MM.1S (cell line): ENCODE measurements around the gene OR4C5.
"Not testable (repeated sequence)": the region's sequence is repeated elsewhere in the genome, so short reads cannot be mapped to it uniquely, and the experiment has no call there.

Source experiments
- DNase-seq: peaks from one replicate; pipeline ENCODE4 v3.0.0-alpha.2; 2015
- H2AFZ ChIP-seq: fragments of 300-600 bp; sonication (generic); 2 replicates; pipeline ENCODE4 v1.6.0; 2016; ENCODE audit warnings: antibody characterized with exemption, low read length
- H3F3A ChIP-seq: fragments of 300-600 bp; sonication (generic); 2 replicates; pipeline ENCODE4 v1.6.1; 2016; ENCODE audit warnings: mild to moderate bottlenecking, antibody characterized with exemption, low read length, moderate library complexity, mixed read lengths; ENCODE audit not compliant: insufficient read depth
- H3K27ac ChIP-seq: fragments of 300-600 bp; sonication (generic); 2 replicates; pipeline ENCODE4 v1.5.1; 2016; ENCODE audit warnings: mild to moderate bottlenecking, low read length
- H3K27me3 ChIP-seq: fragments of 300-600 bp; sonication (generic); replicated peaks from 2 replicates; pipeline ENCODE4 v1.6.0; 2016; ENCODE audit warnings: low read length; ENCODE audit not compliant: insufficient read depth
- H3K36me3 ChIP-seq: fragments of 300-600 bp; sonication (generic); replicated peaks from 2 replicates; pipeline ENCODE4 v1.6.1; 2016; ENCODE audit warnings: mild to moderate bottlenecking, low read length, mixed read lengths; ENCODE audit not compliant: insufficient read depth
- H3K4me1 ChIP-seq: fragments of 300-600 bp; sonication (generic); 2 replicates; pipeline ENCODE4 v1.6.1; 2016; ENCODE audit warnings: low read length, mixed read lengths
- H3K4me2 ChIP-seq: fragments of 300-600 bp; sonication (generic); 2 replicates; pipeline ENCODE4 v1.6.0; 2016; ENCODE audit warnings: low read depth, low read length
- H3K4me3 ChIP-seq: fragments of 300-600 bp; sonication (generic); 2 replicates; pipeline ENCODE4 v1.5.1; 2016; ENCODE audit warnings: low read length, mixed read lengths
- H3K79me2 ChIP-seq: fragments of 300-600 bp; sonication (generic); 2 replicates; pipeline ENCODE4 v1.6.1; 2016; ENCODE audit warnings: mixed run types, low read length, mixed read lengths
- H3K9ac ChIP-seq: fragments of 300-600 bp; sonication (generic); 2 replicates; pipeline ENCODE4 v1.6.1; 2016; ENCODE audit warnings: low read length, mixed read lengths
- H3K9me2 ChIP-seq: fragments of 300-600 bp; sonication (generic); replicated peaks from 2 replicates; pipeline ENCODE4 v1.6.1; 2016; ENCODE audit warnings: mild to moderate bottlenecking, low read length, mixed read lengths; ENCODE audit not compliant: insufficient read depth
- H3K9me3 ChIP-seq: fragments of 300-600 bp; sonication (generic); replicated peaks from 2 replicates; pipeline ENCODE4 v1.6.1; 2016; ENCODE audit warnings: mild to moderate bottlenecking, low read length, mixed read lengths; ENCODE audit not compliant: insufficient read depth
- H4K20me1 ChIP-seq: fragments of 300-600 bp; sonication (generic); 2 replicates; pipeline ENCODE4 v1.6.1; 2016; ENCODE audit warnings: mild to moderate bottlenecking, low read length, moderate library complexity, mixed read lengths; ENCODE audit not compliant: insufficient read depth
- CTCF ChIP-seq: fragments of 300-600 bp; sonication (generic); IDR thresholded peaks from 2 replicates; pipeline ENCODE4 v1.5.1; 2016; ENCODE audit warnings: antibody characterized with exemption, low read length, mixed read lengths
- EZH2 ChIP-seq: fragments of 300-600 bp; sonication (generic); optimal IDR thresholded peaks from 2 replicates; pipeline ENCODE3; 2017; ENCODE audit warnings: low read depth, mild to moderate bottlenecking, antibody characterized with exemption, low read length, mixed read lengths
- EZH2phosphoT487 ChIP-seq: fragments of 300-600 bp; sonication (generic); IDR thresholded peaks from 2 replicates; pipeline ENCODE4 v1.6.1; 2018; ENCODE audit warnings: antibody characterized with exemption, low read length

The OR4C5 gene

GRCh38 chr11:48354677-48355076, 11.6 kb downstream of the OR4C5 start:
- no peak overlapping the region for H2AFZ ChIP-seq
- H3K36me3 ChIP-seq: no peaks in the 10 kb centered on the region
- no peaks in the 10 kb centered on the region for H3F3A ChIP-seq
- H3K27me3 ChIP-seq: no peaks in the 10 kb centered on the region
- no peaks in the 10 kb centered on the region for H3K9me3 ChIP-seq
- no peak for TF ChIP-seq EZH2phosphoT487
- no peak for TF ChIP-seq EZH2
- TF ChIP-seq CTCF: no peak
- no peak overlapping the region for H3K27ac ChIP-seq
- H3K9me2 ChIP-seq: no peaks in the 10 kb centered on the region
- no peaks in the 10 kb centered on the region for H4K20me1 ChIP-seq
- no peak overlapping the region for H3K4me2 ChIP-seq
- no peaks in the 10 kb centered on the region for H3K4me1 ChIP-seq
- no peak overlapping the region for H3K9ac ChIP-seq
- H3K4me3 ChIP-seq: no peak overlapping the region
- no peak for DNase-seq
- no peaks in the 10 kb centered on the region for H3K79me2 ChIP-seq

- Histone ChIP-seq H3K9me3 (no peaks in the 10 kb centered on the region), H3F3A (no peaks in the 10 kb centered on the region), H4K20me1 (no peaks in the 10 kb centered on the region), H2AFZ (no peak overlapping the region), H3K36me3 (no peaks in the 10 kb centered on the region), H3K27me3 (no peaks in the 10 kb centered on the region), H3K4me3 (no peak overlapping the region), H3K27ac (no peak overlapping the region), H3K4me1 (no peaks in the 10 kb centered on the region), H3K9me2 (no peaks in the 10 kb centered on the region), H3K79me2 (no peaks in the 10 kb centered on the region), H3K4me2 (no peak overlapping the region), H3K9ac (no peak overlapping the region)
- TF ChIP-seq CTCF (no peak), EZH2phosphoT487 (no peak), EZH2 (no peak)
- DNase-seq: no peak
Measured at GRCh38 chr11:48354013-48354412, 12.3 kb downstream of the OR4C5 start.

- not testable (repeated sequence) for H3K36me3 ChIP-seq, H3K9ac ChIP-seq, H3K4me3 ChIP-seq, DNase-seq, H3K27me3 ChIP-seq, H3F3A ChIP-seq, H3K79me2 ChIP-seq, H3K9me2 ChIP-seq, H4K20me1 ChIP-seq, H3K4me2 ChIP-seq, H3K4me1 ChIP-seq, H3K9me3 ChIP-seq, H2AFZ ChIP-seq, H3K27ac ChIP-seq
Measured at GRCh38 chr11:48346286-48346685, 20.0 kb downstream of the OR4C5 start.

GRCh38 chr11:48342505-48342904, 23.8 kb downstream of the OR4C5 start:
- not testable (repeated sequence) for H3K27me3 ChIP-seq, H3K9ac ChIP-seq, H3K4me1 ChIP-seq, H3K36me3 ChIP-seq, H3K4me3 ChIP-seq, H3K4me2 ChIP-seq, H3K27ac ChIP-seq, H2AFZ ChIP-seq, H4K20me1 ChIP-seq, H3K9me3 ChIP-seq, H3K9me2 ChIP-seq, DNase-seq, H3F3A ChIP-seq, H3K79me2 ChIP-seq
